Liver (tissue), 9 donors: ENCODE measurements around the gene CD82. TPM values are rescaled to one million over a fixed set of nuclear protein-coding genes. Genes with fewer than 3 reads are reported as not detected.

Source experiments
- DNase-seq: peaks from one replicate; pipeline ENCODE4 v3.0.0-alpha.2; 2017; ENCODE audit warnings: low spot score
- H3K27ac ChIP-seq, 2 donors: one replicate each; pipeline ENCODE4 v1.7.0; 2013; ENCODE audit warnings: inconsistent platforms in 2 of 2, low read length in 2 of 2, control low read depth in 1 of 2, low read depth in 1 of 2, mild to moderate bottlenecking in 1 of 2
- H3K27me3 ChIP-seq, 4 donors: one replicate each; pipeline versions ENCODE4 v1.6.1 to v1.7.0; 2013; ENCODE audit warnings: low read length in 3 of 4, inconsistent platforms in 1 of 4, mild to moderate bottlenecking in 1 of 4, moderate library complexity in 1 of 4; ENCODE audit not compliant: control insufficient read depth in 4 of 4, insufficient read depth in 4 of 4
- H3K36me3 ChIP-seq, 4 donors: one replicate each; pipeline versions ENCODE4 v1.6.1 to v1.7.0; 2013; ENCODE audit warnings: low read length in 3 of 4, mild to moderate bottlenecking in 3 of 4, low read depth in 1 of 4, moderate library complexity in 1 of 4; ENCODE audit not compliant: control insufficient read depth in 4 of 4, insufficient read depth in 3 of 4
- H3K4me1 ChIP-seq, 4 donors: one replicate each; pipeline versions ENCODE4 v1.6.1 to v1.7.0; 2013; ENCODE audit warnings: low read length in 3 of 4, mild to moderate bottlenecking in 3 of 4, moderate library complexity in 1 of 4; ENCODE audit not compliant: control insufficient read depth in 4 of 4, insufficient read depth in 4 of 4
- H3K4me3 ChIP-seq, 3 donors: one replicate each; pipeline versions ENCODE4 v1.6.1 to v1.7.0; 2013; ENCODE audit warnings: low read length in 3 of 3, control low read depth in 1 of 3, low read depth in 1 of 3, mild to moderate bottlenecking in 1 of 3
- H3K9ac ChIP-seq, 2 donors: one replicate each; pipeline ENCODE4 v1.7.0; 2013; ENCODE audit warnings: low read length in 2 of 2, mild to moderate bottlenecking in 2 of 2, moderate library complexity in 2 of 2, control low read depth in 1 of 2, low read depth in 1 of 2
- H3K9me3 ChIP-seq, 4 donors: one replicate each; pipeline versions ENCODE4 v1.6.1 to v1.7.0; 2013; ENCODE audit warnings: low read length in 3 of 4; ENCODE audit not compliant: control insufficient read depth in 4 of 4
- EGR1 ChIP-seq, 2 donors: IDR thresholded peaks; 2 replicates each; pipeline ENCODE4 v1.6.1; 2016 to 2018; ENCODE audit warnings: antibody characterized with exemption in 2 of 2, low read depth in 2 of 2
- FOXA1 ChIP-seq: IDR thresholded peaks from 2 replicates; pipeline ENCODE4 v1.6.1; 2016; ENCODE audit warnings: antibody characterized with exemption
- FOXA2 ChIP-seq: IDR thresholded peaks from 2 replicates; pipeline ENCODE4 v1.6.1; 2016; ENCODE audit warnings: antibody characterized with exemption
- GABPA ChIP-seq, 2 donors: IDR thresholded peaks in 1 of 2; conservative IDR thresholded peaks in 1 of 2; 2 replicates each; pipeline ENCODE4 v1.6.1; 2016; ENCODE audit warnings: antibody characterized with exemption in 2 of 2, mild to moderate bottlenecking in 1 of 2, moderate library complexity in 1 of 2
- HNF4A ChIP-seq, 2 donors: conservative IDR thresholded peaks; 2 replicates each; pipeline ENCODE4 v1.6.1; 2016; ENCODE audit warnings: antibody characterized with exemption in 2 of 2, mild to moderate bottlenecking in 2 of 2
- HNF4G ChIP-seq: IDR thresholded peaks from 2 replicates; pipeline ENCODE4 v1.6.1; 2016; ENCODE audit warnings: antibody characterized with exemption
- JUND ChIP-seq, 2 donors: IDR thresholded peaks; 2 replicates each; pipeline ENCODE4 v1.6.1; 2016; ENCODE audit warnings: antibody characterized with exemption in 2 of 2
- NR2F2 ChIP-seq: IDR thresholded peaks from 2 replicates; pipeline ENCODE4 v1.6.1; 2016; ENCODE audit warnings: antibody characterized with exemption
- RAD21 ChIP-seq, 2 donors: IDR thresholded peaks; 2 replicates each; pipeline ENCODE4 v1.6.1; 2016; ENCODE audit warnings: antibody characterized with exemption in 2 of 2, mild to moderate bottlenecking in 2 of 2
- RXRA ChIP-seq, 2 donors: IDR thresholded peaks; 2 replicates each; pipeline ENCODE4 v1.6.1; 2017 to 2018; ENCODE audit warnings: antibody characterized with exemption in 2 of 2, mild to moderate bottlenecking in 1 of 2
- SP1 ChIP-seq: IDR thresholded peaks from 2 replicates; pipeline ENCODE4 v1.6.1; 2018; ENCODE audit warnings: antibody characterized with exemption, mild to moderate bottlenecking
- TAF1 ChIP-seq: conservative IDR thresholded peaks from 2 replicates; pipeline ENCODE4 v1.6.1; 2016; ENCODE audit warnings: antibody characterized with exemption, mild to moderate bottlenecking
- YY1 ChIP-seq: IDR thresholded peaks from 2 replicates; pipeline ENCODE4 v1.6.1; 2016; ENCODE audit warnings: antibody characterized with exemption, mild to moderate bottlenecking
- WGBS: extraction: QIAGEN DNeasy Blood & Tissue Kit; methylation state at CpG from one replicate; pipeline ENCODE4 v1.1.7; 2013; 5-methylcytosine and 5-hydroxymethylcytosine counted together
- polyA plus RNA-seq, 2 donors: library from polyadenylated mRNA; stranded (reverse) in 1 of 2; unstranded in 1 of 2; fragments of 200-250 nt in 1 of 2; fragments of >200 nt in 1 of 2; fragmentation: Nextera tagmentation in 1 of 2; extraction: Ambion mirVana in 1 of 2; gene quantifications; one replicate each; pipeline versions ENCODE4 v1.2.1 to v1.2.3, GENCODE V29; 2013 to 2015
- total RNA-seq, 2 donors: library from RNA; depleted of rRNA; stranded (reverse); fragments of >200 nt; gene quantifications; one replicate each; pipeline ENCODE4 v1.2.3, GENCODE V29; 2014
- TF ChIP-seq, protein P1 (sequence below): IDR thresholded peaks from 2 replicates; pipeline ENCODE4 v1.6.1; 2016; ENCODE audit warnings: antibody characterized with exemption
- TF ChIP-seq, protein P2 (sequence below): IDR thresholded peaks from 2 replicates; pipeline ENCODE4 v1.6.1; 2016; ENCODE audit warnings: antibody characterized with exemption, mild to moderate bottlenecking
- TF ChIP-seq, protein P3 (sequence below): IDR thresholded peaks from 2 replicates; pipeline ENCODE4 v1.6.1; 2016; ENCODE audit warnings: antibody characterized with exemption
- TF ChIP-seq, protein P4 (sequence below): IDR thresholded peaks from 2 replicates; pipeline ENCODE4 v1.6.1; 2016; ENCODE audit warnings: antibody characterized with exemption
- TF ChIP-seq, protein P5 (sequence below): fragments of 150-350 bp; IDR thresholded peaks from 2 replicates; pipeline ENCODE4 v1.5.1; 2017; ENCODE audit warnings: improper control_type of control experiment, low read depth, low read length; ENCODE audit not compliant: missing input control
- donor health status: healthy.
- donor health status: healthy.
- donor health status: healthy.
- donor health status: healthy.
- donor health status: healthy.

The CD82 gene
- total and polyA plus RNA-seq, 4 donors: 27.4 to 82.6 (median 47.8) TPM

DNA sequence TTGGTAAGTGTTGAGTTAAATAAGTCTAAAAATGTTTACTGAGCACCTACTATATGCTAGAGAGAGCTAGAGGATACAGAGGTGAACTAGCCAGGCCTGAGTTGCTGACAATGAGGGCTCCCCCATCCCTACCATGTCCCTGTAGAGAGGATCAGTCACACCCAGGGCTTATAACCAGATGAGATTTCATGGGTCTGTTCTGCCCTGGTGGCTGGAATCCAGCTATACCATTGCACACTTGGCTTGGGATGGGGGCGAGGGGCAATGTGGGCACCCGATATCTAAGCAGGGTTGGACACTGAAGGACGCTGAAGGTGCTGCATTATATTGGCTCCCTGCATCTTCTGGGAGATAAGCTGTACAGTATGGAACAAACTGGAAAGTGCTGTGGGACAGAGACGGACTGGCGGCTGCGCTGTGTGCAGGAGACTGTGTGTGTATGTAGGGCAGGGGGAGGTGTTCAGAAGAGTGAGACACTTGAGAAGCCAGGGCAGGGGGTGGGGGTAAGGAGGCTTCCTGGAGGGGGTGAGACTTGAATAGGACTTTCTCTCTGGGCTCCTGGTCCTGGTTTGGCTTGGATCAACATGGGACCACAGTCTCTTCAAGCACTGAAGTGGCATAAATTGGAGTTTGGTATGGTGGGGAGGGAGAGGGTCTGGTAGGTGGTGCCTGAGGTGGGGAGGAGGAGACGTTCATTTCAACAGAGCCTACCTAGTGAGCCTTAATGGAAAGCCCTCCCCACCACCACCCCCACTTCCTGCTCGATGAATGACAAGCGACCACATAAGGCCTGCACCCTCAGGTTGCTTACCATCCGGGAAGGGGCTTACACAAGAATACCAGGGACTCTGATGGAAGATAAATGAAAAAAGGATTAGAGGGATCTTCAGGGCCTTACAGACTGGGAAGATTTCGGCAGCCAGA lies 1.8 kb downstream of the CD82 start:
- H3K4me3 ChIP-seq: no peak overlapping the region
- peaks cover 5 to 34% (median 22%) of the 10 kb centered on the region in 4 donors for H3K4me1 ChIP-seq
- WGBS: 91% methylated on average over 11 of the region's 11 CpGs
- no peak for DNase-seq
- TF ChIP-seq, protein P1, sequence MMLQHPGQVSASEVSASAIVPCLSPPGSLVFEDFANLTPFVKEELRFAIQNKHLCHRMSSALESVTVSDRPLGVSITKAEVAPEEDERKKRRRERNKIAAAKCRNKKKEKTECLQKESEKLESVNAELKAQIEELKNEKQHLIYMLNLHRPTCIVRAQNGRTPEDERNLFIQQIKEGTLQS: no peak
- no peak for TF ChIP-seq FOXA1
- TF ChIP-seq JUND (IDR thresholded peaks at IDR 0.05): no peak
- no peak for TF ChIP-seq EGR1 (IDR thresholded peaks at IDR 0.05; ENCODE audit: low read depth in 2 of 2)
- TF ChIP-seq HNF4G: no peak
- TF ChIP-seq GABPA (IDR thresholded peaks at IDR 0.05 in 1 of 2, conservative IDR thresholded peaks at IDR 0.05 in 1 of 2): no peak
- no peak for TF ChIP-seq TAF1
- no peak for TF ChIP-seq HNF4A (conservative IDR thresholded peaks at IDR 0.05)
- TF ChIP-seq RXRA (IDR thresholded peaks at IDR 0.05): no peak
- TF ChIP-seq, protein P2, sequence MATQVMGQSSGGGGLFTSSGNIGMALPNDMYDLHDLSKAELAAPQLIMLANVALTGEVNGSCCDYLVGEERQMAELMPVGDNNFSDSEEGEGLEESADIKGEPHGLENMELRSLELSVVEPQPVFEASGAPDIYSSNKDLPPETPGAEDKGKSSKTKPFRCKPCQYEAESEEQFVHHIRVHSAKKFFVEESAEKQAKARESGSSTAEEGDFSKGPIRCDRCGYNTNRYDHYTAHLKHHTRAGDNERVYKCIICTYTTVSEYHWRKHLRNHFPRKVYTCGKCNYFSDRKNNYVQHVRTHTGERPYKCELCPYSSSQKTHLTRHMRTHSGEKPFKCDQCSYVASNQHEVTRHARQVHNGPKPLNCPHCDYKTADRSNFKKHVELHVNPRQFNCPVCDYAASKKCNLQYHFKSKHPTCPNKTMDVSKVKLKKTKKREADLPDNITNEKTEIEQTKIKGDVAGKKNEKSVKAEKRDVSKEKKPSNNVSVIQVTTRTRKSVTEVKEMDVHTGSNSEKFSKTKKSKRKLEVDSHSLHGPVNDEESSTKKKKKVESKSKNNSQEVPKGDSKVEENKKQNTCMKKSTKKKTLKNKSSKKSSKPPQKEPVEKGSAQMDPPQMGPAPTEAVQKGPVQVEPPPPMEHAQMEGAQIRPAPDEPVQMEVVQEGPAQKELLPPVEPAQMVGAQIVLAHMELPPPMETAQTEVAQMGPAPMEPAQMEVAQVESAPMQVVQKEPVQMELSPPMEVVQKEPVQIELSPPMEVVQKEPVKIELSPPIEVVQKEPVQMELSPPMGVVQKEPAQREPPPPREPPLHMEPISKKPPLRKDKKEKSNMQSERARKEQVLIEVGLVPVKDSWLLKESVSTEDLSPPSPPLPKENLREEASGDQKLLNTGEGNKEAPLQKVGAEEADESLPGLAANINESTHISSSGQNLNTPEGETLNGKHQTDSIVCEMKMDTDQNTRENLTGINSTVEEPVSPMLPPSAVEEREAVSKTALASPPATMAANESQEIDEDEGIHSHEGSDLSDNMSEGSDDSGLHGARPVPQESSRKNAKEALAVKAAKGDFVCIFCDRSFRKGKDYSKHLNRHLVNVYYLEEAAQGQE: no peak
- TF ChIP-seq, protein P3, sequence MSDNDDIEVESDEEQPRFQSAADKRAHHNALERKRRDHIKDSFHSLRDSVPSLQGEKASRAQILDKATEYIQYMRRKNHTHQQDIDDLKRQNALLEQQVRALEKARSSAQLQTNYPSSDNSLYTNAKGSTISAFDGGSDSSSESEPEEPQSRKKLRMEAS: no peak
- TF ChIP-seq RAD21 (IDR thresholded peaks at IDR 0.05): no peak
- TF ChIP-seq, protein P4, sequence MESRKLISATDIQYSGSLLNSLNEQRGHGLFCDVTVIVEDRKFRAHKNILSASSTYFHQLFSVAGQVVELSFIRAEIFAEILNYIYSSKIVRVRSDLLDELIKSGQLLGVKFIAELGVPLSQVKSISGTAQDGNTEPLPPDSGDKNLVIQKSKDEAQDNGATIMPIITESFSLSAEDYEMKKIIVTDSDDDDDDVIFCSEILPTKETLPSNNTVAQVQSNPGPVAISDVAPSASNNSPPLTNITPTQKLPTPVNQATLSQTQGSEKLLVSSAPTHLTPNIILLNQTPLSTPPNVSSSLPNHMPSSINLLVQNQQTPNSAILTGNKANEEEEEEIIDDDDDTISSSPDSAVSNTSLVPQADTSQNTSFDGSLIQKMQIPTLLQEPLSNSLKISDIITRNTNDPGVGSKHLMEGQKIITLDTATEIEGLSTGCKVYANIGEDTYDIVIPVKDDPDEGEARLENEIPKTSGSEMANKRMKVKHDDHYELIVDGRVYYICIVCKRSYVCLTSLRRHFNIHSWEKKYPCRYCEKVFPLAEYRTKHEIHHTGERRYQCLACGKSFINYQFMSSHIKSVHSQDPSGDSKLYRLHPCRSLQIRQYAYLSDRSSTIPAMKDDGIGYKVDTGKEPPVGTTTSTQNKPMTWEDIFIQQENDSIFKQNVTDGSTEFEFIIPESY: no peak
- no peak for TF ChIP-seq FOXA2
- no peak for TF ChIP-seq YY1
- no peak for TF ChIP-seq NR2F2
- no peak for TF ChIP-seq SP1
- TF ChIP-seq, protein P5, sequence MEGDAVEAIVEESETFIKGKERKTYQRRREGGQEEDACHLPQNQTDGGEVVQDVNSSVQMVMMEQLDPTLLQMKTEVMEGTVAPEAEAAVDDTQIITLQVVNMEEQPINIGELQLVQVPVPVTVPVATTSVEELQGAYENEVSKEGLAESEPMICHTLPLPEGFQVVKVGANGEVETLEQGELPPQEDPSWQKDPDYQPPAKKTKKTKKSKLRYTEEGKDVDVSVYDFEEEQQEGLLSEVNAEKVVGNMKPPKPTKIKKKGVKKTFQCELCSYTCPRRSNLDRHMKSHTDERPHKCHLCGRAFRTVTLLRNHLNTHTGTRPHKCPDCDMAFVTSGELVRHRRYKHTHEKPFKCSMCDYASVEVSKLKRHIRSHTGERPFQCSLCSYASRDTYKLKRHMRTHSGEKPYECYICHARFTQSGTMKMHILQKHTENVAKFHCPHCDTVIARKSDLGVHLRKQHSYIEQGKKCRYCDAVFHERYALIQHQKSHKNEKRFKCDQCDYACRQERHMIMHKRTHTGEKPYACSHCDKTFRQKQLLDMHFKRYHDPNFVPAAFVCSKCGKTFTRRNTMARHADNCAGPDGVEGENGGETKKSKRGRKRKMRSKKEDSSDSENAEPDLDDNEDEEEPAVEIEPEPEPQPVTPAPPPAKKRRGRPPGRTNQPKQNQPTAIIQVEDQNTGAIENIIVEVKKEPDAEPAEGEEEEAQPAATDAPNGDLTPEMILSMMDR: no peak
- no peaks in the 10 kb centered on the region for H3K36me3 ChIP-seq
- H3K27ac ChIP-seq: no peak overlapping the region
- H3K27me3 ChIP-seq: no peaks in the 10 kb centered on the region
- H3K9me3 ChIP-seq: no peaks in the 10 kb centered on the region
- H3K9ac ChIP-seq: no peak overlapping the region
